Astrocyte (in vitro differentiated cells and primary cell): ENCODE results near the gene SHC4.

Experiments
- CTCF ChIP-seq: IDR thresholded peaks from 2 replicates; pipeline ENCODE4 v1.5.1; 2011; ENCODE audit warnings: low read depth, mild to moderate bottlenecking, inconsistent platforms, low read length, moderate library complexity; ENCODE audit not compliant: insufficient read depth
- EZH2 ChIP-seq: IDR thresholded peaks from 2 replicates; pipeline ENCODE4 v1.6.1; 2012; ENCODE audit warnings: mild to moderate bottlenecking, low read length, inconsistent platforms; ENCODE audit not compliant: insufficient read depth

- TF ChIP-seq CTCF = no peak
- TF ChIP-seq EZH2 = no peak
Measured at GRCh38 chr15:48880070-48880634, 83.6 kb downstream of the SHC4 start.
